ENCODE data around the gene SBNO2.

The SBNO2 gene

GRCh38 chr19:1199531-1199930 lies 25.5 kb upstream of the SBNO2 start:
- Histone ChIP-seq H3K27me3 (ENCODE audit: insufficient read depth, low read length, poor library complexity) (no peaks in the 10 kb centered on the region), H3K4me1 (ENCODE audit: insufficient read depth, low read length) (peaks cover 15% of the 10 kb centered on the region), H3K9me3 (ENCODE audit: insufficient read depth, low read length, severe bottlenecking) (no peaks in the 10 kb centered on the region), H2AFZ (ENCODE audit: low read depth, low read length) (no peak overlapping the region), H3K79me2 (ENCODE audit: insufficient read depth, low read length) (no peaks in the 10 kb centered on the region), H4K20me1 (ENCODE audit: insufficient read depth, low read length) (no peaks in the 10 kb centered on the region), H3K4me2 (ENCODE audit: insufficient read depth, low read length) (no peak overlapping the region), H3K36me3 (ENCODE audit: insufficient read depth, low read length) (no peaks in the 10 kb centered on the region), H3K27ac (ENCODE audit: low read length) (no peak overlapping the region), H3K9ac (ENCODE audit: low read depth, low read length) (no peak overlapping the region), H3K4me3 (ENCODE audit: low read depth in 1 of 2, low read length in 2 of 2) (no peak overlapping the region)
- TF ChIP-seq CTCF (IDR thresholded peaks at IDR 0.05; ENCODE audit: borderline replicate concordance, extremely low read depth, low read length, poor library complexity, severe bottlenecking) (no peak), EZH2 (IDR thresholded peaks at IDR 0.05; ENCODE audit: borderline replicate concordance, low read depth, low read length, severe bottlenecking) (no peak)
- no peak for ATAC-seq (ENCODE audit: insufficient read depth, low read depth)
- DNase-seq = no peak

GRCh38 chr19:1189419-1189818 lies 15.4 kb upstream of the SBNO2 start:
- H3K4me1 ChIP-seq (ENCODE audit: insufficient read depth, low read length) = peaks cover 20% of the 10 kb centered on the region
- no peak overlapping the region for H3K27ac ChIP-seq (ENCODE audit: low read length)
- no peak overlapping the region for H2AFZ ChIP-seq (ENCODE audit: low read depth, low read length)
- no peaks in the 10 kb centered on the region for H3K9me3 ChIP-seq (ENCODE audit: insufficient read depth, low read length, severe bottlenecking)
- H3K79me2 ChIP-seq (ENCODE audit: insufficient read depth, low read length) = no peaks in the 10 kb centered on the region
- DNase-seq (no peak), ATAC-seq (ENCODE audit: insufficient read depth, low read depth) (peak; percentile 32; the same call in 1 of the 3 replicates)
- H3K27me3 ChIP-seq (ENCODE audit: insufficient read depth, low read length, poor library complexity) = no peaks in the 10 kb centered on the region
- no peaks in the 10 kb centered on the region for H3K36me3 ChIP-seq (ENCODE audit: insufficient read depth, low read length)
- H3K9ac ChIP-seq (ENCODE audit: low read depth, low read length) = no peak overlapping the region
- no peak for TF ChIP-seq CTCF (IDR thresholded peaks at IDR 0.05; ENCODE audit: borderline replicate concordance, extremely low read depth, low read length, poor library complexity, severe bottlenecking)
- TF ChIP-seq EZH2 (IDR thresholded peaks at IDR 0.05; ENCODE audit: borderline replicate concordance, low read depth, low read length, severe bottlenecking) = no peak
- H3K4me3 ChIP-seq (ENCODE audit: low read depth in 1 of 2, low read length in 2 of 2) = no peak overlapping the region
- no peak overlapping the region for H3K4me2 ChIP-seq (ENCODE audit: insufficient read depth, low read length)
- H4K20me1 ChIP-seq (ENCODE audit: insufficient read depth, low read length) = no peaks in the 10 kb centered on the region

- ATAC-seq (ENCODE audit: insufficient read depth, low read depth) = no peak
Observed at GRCh38 chr19:1183543-1184172, 9.6 kb upstream of the SBNO2 start.

More at GRCh38 chr19:1183543-1184172, 9.6 kb upstream of the SBNO2 start:
- Histone ChIP-seq H3K79me2 (ENCODE audit: insufficient read depth, low read length) (no peaks in the 10 kb centered on the region), H4K20me1 (ENCODE audit: insufficient read depth, low read length) (no peaks in the 10 kb centered on the region), H3K4me3 (ENCODE audit: low read depth in 1 of 2, low read length in 2 of 2) (no peak overlapping the region), H3K9me3 (ENCODE audit: insufficient read depth, low read length, severe bottlenecking) (no peaks in the 10 kb centered on the region), H3K27me3 (ENCODE audit: insufficient read depth, low read length, poor library complexity) (no peaks in the 10 kb centered on the region), H3K4me2 (ENCODE audit: insufficient read depth, low read length) (no peak overlapping the region), H3K27ac (ENCODE audit: low read length) (no peak overlapping the region), H3K4me1 (ENCODE audit: insufficient read depth, low read length) (no peaks in the 10 kb centered on the region), H2AFZ (ENCODE audit: low read depth, low read length) (no peak overlapping the region), H3K36me3 (ENCODE audit: insufficient read depth, low read length) (no peaks in the 10 kb centered on the region), H3K9ac (ENCODE audit: low read depth, low read length) (no peak overlapping the region)
- TF ChIP-seq EZH2 (IDR thresholded peaks at IDR 0.05; ENCODE audit: borderline replicate concordance, low read depth, low read length, severe bottlenecking) (no peak), CTCF (IDR thresholded peaks at IDR 0.05; ENCODE audit: borderline replicate concordance, extremely low read depth, low read length, poor library complexity, severe bottlenecking) (no peak)
- DNase-seq = no peak
